GM18526 (cell line): ENCODE measurements around the gene MSI2.

Experiments used
- POLR2A ChIP-seq: IDR thresholded peaks from 3 replicates; pipeline ENCODE4 v1.6.1; 2011; ENCODE audit not compliant: insufficient read length; ENCODE audit errors: extremely low read depth

The MSI2 gene

DNA sequence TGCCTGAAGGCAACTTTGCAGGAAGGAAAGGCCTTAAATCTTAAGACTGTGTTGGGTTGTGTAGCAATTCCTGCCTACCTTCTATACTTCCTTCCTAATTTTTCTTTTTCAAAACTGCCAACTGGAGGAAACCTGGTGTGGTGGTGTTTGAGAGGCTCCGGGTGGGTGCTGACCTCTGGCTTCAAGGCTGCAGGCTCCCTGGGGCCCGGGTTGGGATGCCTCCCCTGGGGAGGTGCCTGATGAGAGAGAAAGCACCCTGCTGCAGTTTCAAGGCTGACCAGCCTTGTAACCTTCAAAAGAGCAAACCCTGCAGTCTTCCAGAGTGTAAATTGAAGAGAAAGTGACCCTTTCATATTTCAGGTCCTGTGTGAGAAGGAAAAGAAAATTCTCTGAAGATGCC, 55.9 kb downstream of the MSI2 start:
- no peak for TF ChIP-seq POLR2A

DNA sequence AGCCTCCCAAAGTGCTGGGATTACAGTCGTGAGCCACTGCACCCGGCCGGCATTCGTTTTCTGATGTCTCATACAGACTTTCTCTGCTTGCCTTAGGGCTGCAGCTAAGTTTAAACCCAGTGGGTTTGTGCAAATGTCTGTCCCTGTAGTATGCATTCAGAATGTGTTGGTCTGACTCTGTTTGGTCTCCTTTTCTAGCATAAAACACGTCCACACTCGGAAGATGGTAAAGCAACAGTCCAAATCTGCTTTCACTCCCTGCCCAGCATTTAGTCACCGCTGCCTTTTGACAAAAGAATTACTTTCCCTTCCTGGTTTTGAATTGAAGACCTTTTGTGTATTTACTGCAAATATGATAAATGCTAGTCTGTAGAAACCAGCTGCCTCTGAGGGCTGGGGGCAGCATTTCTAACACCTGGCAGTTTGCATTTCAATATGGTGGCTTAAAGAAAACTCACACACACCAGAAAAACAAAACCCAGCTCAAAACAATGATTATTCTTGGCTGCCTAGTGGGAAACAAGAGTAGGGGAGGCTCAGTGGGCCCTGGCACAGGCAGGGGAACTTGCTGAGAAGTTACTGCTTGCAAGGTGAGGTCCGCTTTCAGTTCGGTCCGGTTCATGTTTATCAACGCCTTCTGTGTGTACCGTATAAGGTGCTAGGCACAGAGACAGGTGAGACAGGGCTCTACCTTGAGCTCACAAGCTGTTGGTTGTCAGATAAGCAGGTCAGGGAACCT, 56.9 kb downstream of the MSI2 start:
- TF ChIP-seq POLR2A: no peak

DNA sequence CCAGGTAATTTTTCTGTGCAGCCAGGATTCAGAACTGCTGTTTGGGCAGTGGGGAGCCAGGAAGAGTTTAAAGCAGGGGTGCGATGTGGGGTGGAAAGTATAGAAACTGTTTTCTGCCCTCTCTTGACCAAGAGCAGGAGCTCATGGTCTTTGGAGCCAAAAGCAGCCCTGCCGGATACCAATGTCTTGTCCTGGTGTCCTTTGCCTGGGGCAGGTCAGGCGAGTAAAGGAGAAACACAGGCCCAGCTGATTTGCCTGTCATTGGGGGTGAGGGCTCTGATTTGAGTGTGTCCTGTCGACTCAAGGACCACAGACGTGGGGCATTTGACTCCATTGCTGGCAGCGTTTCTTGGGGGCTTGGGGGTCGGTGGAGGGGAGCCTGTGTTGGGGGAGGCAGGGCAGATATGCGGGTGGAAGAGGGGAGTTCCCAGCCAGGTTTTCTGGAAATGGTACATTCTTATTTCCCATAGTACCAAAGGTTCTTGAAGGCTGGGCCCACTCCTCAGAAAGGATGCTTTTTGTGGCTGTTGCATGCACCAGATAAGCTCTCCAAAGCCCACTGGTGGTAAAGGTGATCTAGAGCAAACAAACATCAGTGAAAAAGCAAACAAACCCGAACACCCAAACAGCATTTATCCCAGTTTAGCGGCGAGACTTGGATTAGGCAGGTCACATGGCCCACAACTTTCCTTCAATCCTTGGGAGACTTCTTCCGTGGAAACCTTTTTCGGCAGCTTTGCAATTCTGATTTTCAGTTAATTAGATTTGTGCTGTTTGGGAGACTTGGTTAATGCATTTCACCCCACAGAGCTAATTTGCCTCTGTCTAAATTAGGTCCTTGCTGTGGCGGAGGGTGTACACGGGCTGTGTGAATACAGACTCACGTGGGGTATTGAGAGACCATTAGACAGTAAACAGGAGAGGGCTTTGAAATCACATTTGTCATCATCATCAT, 59.0 kb downstream of the MSI2 start:
- TF ChIP-seq POLR2A: no peak

DNA sequence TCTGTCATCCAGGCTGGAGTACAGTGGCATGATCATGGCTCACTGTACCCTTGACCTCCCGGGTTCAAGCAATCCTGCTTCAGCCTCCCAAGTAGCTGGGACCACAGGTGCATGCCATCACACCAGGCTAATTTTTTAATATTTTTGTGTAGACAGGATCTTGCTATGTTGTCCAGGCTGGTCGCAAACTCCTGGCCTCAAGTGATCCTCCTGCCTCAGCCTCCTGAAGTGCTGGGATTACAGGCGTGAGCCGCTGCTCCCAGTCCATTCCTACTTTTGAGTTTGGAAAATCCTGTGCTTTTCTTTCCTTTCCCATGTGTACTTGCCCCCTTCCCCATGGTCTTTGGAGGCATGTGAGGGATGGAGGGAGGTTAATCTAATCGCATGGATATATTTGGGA, 60.0 kb downstream of the MSI2 start:
- no peak for TF ChIP-seq POLR2A

DNA sequence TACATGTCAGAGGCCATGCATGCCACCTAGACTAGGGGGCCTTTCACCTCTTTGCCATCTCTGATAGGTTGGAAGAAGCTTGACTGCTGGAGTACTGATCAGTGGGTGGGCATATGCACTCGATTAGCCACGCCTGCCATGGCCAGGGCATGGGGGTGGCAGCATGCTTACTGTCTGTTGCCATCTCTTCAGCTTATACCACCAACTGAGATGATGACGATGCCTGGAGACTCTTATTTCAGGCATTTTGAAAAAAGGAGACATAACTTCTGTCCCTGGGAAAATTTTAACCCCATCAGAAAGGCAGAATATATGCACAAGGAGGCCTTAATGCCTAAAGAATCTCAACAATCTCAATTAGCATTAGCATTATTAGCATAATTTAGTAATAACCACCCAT, 60.8 kb downstream of the MSI2 start:
- TF ChIP-seq POLR2A: no peak

DNA sequence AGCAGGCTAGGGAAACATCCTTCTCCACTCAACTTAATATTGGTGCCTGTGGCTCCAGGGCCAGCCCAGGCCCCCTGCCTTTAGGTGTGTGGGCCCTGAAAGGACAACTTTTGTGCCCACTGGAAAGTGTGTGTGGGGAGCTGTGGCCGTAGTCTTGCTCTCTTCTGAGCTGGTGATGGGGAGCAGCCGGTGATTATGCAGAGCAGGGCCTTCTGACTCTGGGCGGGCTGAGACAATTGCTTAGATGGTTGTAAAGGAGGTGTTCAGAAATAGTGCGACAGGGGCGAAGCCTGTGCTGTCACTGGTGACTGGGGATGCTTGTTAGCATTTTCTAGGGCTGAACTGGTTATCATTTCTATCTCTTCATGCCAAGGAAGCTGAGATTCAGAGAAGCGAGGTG, 62.6 kb downstream of the MSI2 start:
- TF ChIP-seq POLR2A: no peak

DNA sequence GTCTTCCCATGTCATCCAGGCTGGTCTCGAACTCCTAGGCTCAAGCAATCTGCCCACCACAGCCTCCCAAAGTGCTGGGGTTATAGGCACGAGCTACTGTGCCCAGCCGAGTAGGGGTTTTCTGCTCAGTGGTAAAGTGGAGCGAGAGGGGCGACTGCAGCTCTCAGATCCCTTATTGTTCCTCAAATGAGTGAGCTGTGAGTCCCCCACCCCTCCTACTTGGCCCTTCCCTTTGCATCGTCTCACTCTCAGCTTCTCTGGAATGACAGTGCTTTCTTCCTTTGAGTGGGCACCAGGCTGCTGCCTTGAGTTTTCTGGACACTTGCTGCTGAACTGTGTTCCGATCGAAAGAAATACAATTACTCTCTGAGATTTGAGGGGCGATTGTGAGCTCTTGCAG, 63.5 kb downstream of the MSI2 start:
- no peak for TF ChIP-seq POLR2A

DNA sequence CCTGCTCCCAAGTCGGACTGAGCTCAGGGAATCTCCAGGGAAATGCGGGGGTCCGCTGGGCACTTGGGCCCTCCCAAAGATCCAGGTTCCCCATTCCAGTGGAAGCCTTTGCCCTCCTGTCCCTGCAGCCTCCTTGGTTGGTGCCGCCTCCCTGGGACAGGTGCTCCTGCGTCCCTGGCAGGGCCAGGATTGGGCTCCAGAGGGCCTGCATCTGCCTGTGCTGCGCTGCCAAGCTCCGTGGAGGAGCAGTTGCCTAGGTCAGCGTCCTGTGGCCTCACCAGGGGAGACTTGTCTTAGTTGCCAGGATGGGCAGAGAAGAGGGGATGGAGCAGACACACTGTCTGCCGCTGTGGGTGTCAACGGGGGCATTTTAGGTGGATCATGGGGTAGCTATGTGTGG, 67.1 kb downstream of the MSI2 start:
- no peak for TF ChIP-seq POLR2A

DNA sequence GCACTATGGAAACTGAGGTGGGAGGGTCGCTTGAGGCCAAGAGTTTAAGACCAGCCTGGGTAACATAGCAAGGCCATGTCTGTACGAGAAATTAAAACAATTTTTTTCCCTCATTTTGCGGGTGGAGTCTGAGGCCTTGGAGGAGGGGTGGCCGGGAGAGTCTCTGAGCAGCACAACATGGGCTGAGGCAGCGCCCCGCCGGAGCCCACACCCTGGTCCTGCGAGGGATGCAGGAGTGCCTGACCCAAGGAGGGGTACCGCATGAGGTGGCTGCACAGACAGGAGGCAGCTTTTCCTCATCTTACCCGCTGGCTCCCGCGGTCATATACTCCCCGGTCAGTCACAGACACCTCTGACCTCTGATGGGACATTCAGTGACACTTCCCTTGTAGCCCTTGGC, 67.7 kb downstream of the MSI2 start:
- TF ChIP-seq POLR2A: no peak

DNA sequence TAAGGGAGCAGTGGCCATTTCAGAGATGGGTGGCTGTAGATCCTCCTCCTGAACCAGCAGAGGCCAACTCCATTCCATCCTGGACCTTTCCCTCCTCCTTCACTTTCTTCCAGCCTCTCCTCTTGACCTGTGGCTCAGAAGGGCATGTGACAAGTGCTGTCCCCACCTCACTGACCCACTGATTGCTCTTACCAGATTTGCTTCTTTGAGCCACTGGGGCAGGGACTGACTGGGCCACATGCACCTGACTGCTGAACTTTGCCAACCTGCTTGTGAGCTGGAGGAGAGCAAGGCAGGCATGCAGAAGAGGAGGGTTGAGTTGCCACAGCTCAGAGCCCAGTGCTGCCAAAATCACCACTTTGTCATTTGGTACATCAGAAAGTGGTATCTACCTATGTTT, 68.3 kb downstream of the MSI2 start:
- no peak for TF ChIP-seq POLR2A

DNA sequence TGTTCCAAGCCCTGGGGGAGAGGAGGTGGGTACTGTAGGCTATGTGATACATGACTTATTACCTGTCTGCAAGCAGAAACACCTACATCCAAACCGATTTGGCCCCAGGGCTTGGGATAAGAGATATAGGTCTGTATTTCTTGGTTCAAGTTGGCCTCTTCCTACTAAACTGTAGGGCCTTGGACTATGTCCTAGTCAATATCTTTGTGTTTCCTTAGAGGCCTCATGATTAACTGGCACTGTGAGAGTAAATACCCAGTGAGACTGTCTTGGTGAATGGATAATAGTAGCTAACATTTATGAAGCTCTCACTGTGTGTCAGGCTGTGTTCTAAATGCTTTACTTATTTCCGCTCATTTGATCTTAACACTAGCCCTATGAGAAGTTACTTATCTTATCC, 70.0 kb downstream of the MSI2 start:
- TF ChIP-seq POLR2A: no peak

DNA sequence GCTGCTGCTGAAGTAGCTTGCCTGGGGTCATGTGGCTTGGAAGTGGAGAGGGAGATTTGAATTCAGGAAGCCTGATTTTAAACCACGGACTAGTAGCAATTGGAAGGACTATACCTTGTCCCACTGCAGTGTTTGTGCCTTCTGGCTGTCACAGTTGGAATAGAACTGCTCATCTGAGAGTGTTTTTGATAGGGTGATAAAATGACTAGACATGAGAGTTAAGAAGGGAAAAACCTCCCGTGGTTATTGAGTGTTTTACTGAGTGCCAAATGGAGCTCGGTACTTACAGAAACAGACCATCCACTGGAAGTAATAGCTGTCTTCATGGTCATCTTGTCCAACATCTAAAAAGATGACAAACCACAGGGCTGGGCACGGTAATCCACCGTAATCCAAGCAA, 70.4 kb downstream of the MSI2 start:
- no peak for TF ChIP-seq POLR2A

DNA sequence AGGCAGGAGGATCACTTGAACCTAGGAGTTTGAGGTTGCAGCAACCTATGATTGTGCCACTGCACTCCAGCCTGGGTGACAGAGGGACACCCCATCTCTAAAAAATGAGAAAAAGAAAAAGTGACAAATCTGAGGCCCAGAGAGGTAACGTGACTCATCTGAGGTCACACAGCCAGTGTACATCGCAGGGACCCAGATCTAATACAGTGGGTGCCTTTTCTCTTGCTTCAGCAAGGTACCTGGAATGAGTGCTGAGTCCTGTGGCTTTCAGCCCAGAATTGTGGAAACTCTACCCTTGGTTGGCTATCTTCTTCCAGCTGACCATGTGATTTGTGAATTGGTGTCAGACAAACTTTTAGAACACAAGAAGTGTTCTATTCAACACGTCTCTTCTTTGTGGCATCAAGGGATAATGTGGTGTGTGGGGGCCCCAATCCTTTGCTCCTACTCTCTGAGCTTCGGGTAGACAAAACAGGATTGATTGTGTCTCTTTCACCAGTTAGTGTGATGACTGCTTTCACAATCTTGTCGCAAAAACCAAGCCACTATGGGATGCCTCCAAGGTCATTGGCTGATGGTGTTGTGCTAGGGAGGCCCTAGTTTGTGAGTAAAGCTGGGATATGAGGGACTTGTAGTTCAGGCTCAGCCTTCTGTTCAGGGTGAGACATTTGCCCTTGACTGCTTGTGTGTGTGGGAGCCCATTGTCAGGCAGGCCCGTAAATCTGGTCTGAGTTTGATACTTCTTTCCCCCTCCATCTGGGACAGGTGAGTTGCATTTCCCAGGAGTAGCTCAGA, 71.0 kb downstream of the MSI2 start:
- TF ChIP-seq POLR2A: no peak

DNA sequence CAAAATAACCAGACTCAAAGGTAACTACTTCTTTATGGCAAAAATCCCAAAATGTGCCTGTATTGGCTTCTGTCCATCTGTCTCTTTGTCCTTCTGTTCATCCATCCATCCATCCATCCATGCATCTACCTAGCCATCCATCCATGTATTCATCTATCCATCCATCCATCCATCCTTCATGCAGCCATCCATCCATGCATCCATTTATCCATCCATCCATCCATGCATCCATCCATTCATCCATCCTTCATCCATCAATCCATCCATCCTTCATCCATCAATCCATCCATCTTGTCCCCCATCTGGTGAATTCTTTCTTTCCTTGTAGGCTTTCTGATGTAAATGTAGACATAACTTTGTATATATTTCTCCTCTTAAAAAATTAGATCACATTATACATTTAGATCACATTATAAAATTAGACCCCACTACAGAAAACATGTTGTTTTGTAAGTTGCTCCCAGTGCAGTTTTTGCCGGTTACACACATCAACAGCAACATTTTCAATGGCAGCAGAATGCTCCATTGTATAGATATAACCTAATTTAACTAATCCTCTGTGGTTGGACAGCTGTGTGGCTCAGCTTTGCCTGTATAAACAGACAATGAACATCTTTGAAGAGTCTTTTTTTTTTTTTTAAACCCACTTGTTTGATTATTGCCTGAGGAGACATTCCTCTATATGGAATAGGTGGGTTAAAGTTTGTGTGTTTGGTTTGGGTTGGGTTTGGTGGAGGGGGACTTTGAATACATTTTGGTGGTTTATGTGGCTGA, 72.0 kb downstream of the MSI2 start:
- TF ChIP-seq POLR2A: no peak

DNA sequence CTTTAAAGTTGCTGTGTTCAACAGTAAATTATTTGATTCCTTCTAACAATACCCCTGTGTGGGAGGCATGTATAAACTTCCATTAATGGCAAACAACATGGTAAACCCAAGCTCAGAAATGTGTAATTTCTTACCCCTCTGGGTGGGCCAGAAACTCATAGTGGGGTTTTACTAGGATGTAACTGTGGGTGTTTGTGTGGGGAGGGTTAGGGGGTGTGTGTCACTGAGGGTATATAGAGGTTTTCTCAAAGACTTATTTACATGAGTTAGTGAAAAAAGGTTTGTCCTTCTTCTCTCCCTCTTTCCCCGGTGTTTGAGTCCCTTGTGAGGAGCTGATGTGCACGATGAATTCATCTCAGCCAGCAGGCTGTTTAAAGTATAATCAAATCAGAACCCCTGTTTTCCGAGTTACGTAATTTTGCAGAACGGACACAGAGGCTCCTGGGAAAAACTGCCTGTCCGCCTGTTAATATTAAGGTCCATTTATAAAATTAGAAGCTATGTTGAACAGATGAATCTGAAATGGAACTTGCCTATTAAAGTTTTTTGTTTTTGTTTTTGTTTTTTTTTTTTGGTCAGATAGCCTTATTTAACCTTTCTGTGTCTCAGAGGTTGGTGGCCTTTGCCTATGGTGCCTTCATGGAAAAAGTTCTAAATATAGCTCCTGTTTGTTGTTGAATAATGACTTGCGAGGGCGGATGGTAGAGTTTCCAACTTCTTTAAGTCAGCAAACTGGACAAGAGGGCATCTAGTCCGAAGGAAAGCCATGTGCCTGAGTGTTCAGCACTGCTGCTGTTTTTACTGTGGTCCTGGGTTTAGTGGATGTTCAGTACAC, 73.3 kb downstream of the MSI2 start:
- no peak for TF ChIP-seq POLR2A

DNA sequence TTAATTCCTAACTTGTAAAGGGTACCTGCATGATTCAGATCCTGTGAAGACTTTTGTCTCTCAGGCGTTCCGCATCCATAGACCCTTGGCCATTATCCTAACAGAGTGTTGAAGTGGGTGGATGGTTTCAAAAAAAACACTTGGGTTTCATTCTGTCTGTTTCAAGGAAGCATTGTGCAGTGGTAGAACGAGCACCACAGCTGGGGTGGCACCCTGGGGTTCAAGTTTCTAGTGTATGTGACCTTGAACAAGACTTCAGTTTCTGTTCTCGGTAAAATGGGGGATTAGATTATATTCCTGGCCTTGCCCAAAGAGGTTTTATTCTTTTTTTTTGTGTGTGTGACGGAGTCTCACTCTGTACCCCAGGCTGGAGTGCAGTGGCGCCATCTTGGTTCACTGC, 74.3 kb downstream of the MSI2 start:
- TF ChIP-seq POLR2A: no peak
